GM19240 (cell line): ENCODE results near the gene HOXB6.

Experiments
- DNase-seq: peaks from one replicate; pipeline ENCODE4 v3.0.0; 2011; ENCODE audit warnings: low spot score; ENCODE audit not compliant: insufficient read length

Gene HOXB6

DNA sequence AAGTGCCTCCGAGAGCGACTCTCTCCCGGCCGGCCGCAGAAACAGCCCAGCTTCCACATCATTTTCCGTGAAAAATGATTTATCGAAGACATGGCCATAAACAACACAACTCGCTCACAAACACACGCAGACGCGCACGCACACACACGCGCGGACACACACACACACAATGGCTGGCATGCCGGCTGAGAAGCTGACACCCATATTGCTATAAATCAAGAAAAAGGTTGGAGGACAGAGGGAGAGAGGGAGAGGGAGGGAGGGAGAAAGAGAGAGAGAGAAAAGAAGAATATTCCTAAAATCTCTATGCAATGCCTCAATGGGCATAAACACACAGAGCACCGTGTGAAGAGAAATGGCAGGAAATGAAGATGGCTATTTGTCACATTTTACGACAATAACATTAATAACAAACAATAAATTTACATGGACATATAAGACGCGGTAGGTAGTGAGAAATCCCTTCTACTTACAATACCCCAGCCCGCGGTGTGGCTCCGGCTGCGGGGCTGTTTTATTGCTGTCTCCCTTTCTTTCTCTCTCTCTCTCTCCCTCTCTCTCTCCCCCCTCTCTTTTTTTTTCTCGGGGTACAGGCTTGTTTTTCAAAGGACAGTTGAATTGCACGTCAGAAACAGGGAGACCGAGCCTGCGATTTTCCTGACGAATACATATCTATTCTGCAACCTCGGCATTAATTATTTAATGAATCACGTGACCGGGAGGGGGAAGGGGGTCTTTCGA, 36.1 kb downstream of the HOXB6 start:
- DNase-seq: no peak

GRCh38 chr17:48567646-48568354, 37.0 kb downstream of the HOXB6 start:
- DNase-seq: no peak

- DNase-seq: no peak
These were observed 37.6 kb downstream of the HOXB6 start for GRCh38 chr17:48567209-48567608.

DNA sequence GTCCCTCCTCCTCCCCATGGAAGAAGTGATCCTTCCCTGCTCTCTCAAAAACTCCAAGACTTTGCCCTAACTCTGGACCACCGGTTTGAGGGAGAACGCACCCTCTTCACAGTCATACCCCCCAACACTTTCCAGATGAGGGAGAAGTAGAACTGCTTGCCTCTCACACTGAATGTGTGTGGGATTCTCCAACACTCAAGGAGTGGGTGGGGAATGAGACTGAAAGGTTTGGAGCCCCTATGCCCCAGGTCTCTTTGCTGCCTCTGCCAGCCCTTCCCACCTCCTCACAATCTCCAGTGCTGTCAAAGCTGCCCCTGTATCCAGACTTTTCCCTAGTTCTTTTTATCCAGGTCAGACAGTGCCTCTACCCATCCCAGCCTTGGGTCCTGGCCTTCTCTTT, 38.1 kb downstream of the HOXB6 start:
- DNase-seq: no peak

GRCh38 chr17:48565925-48566710, 38.7 kb downstream of the HOXB6 start:
- DNase-seq: no peak

DNA sequence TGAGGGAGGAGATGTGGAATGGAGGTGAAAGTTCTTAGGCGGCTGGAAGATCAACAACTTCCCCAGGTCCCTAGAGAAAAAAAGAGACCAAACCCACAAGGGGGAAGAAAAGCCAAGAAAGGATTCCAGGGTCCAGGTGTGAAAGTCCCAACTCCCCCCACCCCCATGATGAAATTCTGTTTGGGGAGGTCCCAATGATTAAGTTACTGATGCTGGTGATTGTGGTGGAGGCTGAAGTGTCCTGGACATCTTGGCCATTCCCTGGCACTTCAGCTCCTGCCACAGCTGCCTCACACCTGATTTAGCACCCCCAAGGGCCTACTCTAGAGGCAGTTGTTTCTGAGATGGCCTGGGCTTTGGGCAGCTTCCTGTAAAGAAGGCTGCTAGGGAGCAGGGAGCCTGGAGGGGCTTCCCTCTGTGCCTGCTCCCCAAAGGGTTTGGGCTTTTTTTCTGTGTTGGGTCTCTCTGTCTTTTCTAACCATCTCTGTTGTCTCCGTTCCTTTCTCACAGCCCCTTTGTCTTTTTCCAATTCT, 39.7 kb downstream of the HOXB6 start:
- DNase-seq: no peak

DNA sequence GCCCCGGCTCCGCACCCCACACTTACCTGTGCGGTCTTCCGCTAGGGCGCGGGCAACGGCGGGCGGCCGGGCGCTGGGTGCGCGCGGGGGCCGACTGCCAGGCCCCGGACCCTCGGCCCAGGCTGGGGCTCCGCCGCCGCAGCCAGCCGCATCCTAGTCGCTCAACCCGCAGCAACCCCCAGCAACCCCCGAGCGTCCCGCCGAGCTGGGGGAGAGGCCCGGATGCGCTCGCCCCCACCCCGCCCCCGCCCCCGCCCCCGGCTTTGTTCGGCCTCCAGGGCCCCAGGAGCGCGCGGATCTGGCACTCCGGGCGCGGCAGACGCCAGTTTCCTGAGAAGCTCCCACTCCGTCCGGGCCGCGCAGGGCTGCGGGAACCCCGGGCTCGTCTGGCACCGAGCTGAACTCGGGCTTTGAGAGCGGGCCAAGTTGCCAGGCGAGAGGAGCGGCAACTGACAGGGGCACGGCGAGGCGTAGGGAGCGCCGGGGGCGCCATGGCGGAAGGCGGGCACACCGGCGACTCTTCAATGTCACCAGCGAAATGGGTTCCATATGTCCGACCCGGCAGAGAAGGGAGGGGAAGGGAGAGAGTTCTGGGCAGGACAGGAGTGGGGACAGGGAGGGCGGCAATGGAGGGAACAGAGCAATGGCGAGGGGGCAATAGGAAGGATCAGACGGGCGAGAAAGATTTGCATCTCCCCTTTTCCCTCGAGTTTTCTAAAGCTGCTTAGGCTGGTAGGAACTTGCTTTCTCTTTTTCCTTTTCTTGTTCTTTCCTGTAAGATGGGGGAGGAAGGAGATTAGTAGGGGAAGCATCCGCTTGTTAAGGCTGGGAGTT, 40.4 kb downstream of the HOXB6 start:
- no peak for DNase-seq

DNA sequence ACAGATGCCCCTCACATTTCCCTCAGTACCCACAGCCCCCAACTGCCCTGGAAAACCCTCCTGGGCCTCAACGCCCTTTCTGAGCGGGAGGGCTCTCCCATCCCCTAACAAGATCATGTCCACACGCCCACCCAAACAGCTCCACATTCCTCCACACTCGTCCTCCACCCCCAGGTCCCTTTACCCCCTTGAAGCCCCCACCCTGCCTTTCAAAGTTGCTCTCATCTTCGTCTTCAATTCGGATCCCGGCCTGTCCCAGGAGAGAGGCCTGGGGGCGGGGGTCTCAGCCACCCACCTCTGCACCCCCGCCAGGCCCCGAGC, 41.0 kb downstream of the HOXB6 start:
- no peak for DNase-seq

DNA sequence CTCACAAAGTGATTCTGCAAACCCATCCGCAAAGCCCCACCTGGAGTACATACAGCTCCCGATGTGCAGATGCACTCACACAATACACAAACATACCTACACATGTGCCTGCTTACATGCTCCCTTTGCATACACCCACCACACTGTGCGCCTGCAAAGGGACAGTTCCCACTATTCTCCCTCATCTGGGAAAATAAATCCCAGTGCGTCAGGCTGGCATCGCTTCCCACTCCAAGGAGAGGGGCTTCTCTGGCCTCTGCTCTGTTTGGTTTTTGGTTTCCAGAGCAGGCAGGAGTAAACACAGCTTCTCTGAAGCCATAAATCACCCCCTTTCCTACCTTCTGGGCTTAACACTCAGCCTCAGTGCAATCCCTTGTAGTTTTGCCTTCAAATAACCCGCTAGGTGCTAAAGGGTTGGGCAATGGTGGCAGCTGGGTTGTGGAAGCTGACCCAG, 41.4 kb downstream of the HOXB6 start:
- no peak for DNase-seq

- DNase-seq: no peak
These were observed 41.9 kb downstream of the HOXB6 start for GRCh38 chr17:48562934-48563333.

DNA sequence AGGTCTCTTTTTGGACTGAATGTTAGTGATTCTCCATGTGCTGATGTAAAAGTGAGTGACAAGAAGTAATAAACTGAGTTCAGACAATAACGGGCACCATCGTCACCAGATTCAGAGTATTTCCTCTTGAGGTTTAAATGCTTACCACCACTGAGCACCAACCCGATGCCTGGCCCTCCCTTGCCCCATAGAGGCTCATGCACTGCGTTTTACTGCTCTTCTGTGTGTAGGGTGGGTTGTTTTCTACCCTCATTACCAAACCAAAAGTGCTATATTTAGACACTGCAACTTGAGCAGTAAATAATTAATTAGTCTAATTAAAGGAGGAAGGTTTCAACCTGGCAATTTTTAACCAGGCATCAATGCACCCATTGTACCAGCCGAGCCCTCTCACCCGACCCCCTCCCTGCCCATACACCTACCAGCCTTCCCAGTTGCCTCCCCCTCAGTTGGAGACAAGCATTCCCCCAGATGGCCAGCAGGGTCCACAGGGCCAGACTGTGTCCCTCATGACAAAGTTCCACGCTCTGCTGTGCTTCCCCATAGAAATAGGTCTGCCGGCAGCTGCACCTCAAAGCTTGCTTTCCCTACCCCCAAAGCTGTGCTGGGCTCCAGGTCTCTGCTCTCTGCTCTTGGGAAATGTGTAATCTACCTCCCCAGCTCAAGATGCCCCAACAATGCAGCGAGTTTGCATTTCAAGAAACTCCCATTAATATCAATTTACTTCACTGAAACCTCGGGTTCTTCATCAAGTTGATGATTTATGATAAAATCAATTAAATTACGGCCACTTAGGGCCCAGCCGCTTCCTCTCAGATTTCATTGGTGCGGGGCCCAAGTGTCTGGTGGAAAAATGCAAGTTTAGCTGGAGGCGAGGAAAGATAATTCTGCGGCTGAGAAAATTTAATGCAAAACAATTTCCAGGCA, 42.6 kb downstream of the HOXB6 start:
- no peak for DNase-seq

DNA sequence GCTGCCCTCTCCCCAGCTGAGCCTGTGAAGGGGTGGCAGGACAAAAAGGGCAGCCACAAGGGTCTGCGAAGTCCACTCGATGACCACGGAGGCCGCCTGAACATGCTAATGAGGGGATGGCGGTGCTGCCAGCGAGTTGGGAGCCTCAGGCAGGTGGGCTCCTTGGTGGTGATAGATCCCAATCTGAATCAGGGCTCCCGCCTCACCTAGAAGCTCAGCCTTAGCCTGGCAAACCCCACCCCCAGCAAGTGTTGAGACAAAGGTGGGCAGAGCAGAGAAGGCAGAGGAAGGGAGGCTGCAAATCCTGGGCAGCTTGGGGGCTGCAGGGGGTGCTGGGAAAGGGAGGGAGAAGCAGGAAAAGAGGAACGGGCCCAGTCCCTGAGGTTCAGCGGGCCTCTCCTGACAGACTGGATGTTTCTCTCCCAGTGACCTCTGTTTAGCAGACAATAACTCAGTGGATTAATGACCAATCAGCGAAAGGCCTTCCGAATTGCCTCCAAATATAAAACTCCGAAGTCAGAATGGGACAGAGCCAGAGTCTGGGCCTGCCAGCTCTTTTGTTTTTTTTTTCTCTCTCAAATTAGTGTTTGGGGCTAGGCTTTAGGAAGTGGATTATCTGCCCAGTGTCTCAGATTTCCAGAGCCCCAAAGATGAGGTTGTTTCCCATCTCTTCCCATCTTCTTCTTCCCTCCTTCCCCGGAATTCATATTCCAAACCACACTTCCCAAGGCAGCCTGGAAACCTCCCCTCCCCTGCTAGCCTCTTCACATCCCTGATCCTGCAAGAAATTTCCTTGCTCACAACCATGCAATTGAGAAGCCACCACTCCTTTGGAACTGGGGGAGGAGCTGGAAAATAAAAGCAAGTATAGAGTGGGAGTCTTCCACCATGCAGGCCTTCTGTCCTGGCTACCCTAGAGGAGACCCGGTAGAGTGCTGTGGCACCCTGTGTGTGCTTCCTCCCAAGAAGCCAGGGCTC, 44.7 kb downstream of the HOXB6 start:
- DNase-seq: no peak

DNA sequence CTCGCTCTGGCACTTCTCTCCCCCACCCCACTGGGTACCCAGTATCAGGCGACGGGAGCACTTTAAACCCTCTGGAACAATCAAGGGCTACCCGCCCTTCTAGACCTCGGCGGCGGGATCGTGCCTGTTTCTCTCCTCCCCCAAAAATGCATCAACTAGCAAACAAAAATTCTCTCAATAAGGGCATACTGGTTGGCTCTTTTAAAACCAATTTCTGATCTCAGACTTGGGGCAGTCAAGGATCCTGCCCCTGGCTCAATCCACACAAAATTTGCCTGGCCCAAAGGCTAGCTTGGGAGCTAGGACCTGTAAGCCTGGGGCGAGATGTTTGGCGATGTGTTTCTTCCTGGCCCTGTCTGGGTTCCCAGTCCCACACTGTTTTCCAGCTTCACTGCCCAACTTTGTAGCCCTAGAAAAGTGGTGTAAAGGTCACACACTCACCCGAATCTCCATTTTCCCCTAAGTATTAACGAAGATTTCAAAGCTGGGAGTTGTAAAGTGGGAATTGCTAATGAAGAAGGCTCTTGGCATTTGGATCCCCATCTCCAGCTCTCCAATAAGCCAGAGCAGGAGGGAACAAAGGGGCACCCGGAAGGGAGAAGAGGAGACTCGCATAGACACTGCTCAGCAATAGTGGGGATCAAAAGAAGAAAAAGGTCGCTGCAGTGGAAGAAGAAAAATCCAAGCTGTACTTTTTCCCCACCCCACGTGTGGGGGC, 45.5 kb downstream of the HOXB6 start:
- no peak for DNase-seq

DNA sequence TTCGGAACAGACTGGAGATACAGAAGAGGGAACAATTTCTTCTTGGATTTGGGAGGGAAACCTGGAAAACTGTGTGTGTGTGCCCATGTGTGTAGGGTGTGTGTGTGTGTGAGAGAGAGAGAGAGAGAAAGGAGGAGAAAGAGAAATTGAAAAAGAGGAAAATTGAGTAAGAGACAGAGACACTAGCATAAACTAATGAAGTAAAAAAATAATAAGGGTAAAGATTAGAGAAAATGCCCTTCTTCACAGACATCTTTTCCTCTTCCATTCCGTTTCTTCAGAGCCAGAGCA, 46.0 kb downstream of the HOXB6 start:
- no peak for DNase-seq

DNA sequence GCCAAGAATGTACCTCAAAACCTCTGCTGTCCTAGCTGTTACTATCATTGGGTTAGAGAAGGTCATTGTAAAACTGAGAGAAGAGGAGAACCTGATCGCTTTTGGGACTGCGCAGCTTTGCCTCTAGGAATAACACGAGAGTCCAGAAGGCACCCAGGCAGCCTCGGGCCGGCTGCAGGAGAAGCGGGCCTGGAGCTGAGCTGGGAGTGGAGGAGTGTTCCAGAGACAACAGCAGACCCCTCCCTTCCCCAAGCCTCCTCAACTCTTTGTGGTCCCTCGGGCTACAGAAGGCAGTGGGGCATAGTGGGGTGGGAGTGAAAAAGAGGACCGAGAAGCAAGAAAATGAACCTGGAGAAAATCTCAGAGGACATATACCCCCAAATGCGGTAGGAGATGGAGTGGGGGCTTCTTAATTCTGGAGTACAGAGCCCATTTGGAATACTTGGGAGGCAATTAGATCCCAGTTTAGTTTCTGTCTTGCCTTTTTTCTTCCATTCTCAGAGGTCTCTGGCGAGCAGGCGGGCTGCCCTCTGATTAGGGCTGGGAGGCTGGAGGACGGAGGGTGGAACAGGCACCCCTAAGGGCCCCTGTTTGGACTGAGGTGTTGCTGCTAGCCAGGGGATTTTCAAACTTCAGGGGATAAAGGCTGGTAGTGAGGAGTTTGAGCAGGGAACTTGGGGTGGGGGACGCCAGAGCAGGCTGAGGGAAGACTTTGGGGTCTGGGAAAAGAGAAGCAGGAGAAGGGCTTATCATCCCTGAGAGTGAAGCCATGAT, 46.5 kb downstream of the HOXB6 start:
- no peak for DNase-seq

- DNase-seq: no peak
These were observed 48.0 kb downstream of the HOXB6 start for GRCh38 chr17:48556576-48557401.

DNA sequence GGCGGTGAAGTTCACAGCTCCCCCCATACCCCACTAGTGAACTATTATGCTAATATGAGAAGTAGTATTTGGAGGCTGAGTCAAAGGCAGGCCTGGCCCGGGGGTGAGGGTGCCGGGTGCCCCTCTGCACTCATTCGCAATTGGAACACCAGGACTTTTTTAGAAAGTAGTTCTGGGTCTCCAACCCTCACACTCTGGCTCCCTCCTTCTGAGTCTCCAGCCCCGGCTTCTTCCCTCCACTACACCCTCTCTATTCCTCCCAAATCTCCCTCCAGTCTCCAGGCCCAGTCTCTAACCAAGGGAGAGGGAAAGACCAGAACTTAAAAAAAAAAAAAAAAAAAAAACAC, 48.6 kb downstream of the HOXB6 start:
- no peak for DNase-seq
